Measurements from ENCODE around the gene DOLPP1. TPM values are rescaled to one million over a fixed set of nuclear protein-coding genes. Genes with fewer than 3 reads are reported as not detected.

The DOLPP1 gene
- total and polyA plus RNA-seq, 2 of the 13 experiments (the other 11 are each of a cell fraction or from before 2014, with no cell fraction given) = 21.0 to 34.1 TPM

GRCh38 chr9:129084087-129084486, 3.2 kb downstream of the DOLPP1 start:
- peaks cover 36% of the 10 kb centered on the region for H3K79me2 ChIP-seq (ENCODE audit: insufficient read depth, low read length)
- ATAC-seq = no peak
- H3K36me3 ChIP-seq (replicated peaks in 1 of 2; ENCODE audit: control insufficient read depth in 1 of 2, insufficient read depth in 2 of 2, low read length in 2 of 2) = peaks cover 13 to 34% of the 10 kb centered on the region in 2 experiments
- peak overlapping the region; percentile 20 for H3K27ac ChIP-seq (ENCODE audit: extremely low read length, insufficient read depth, low read length)
- in situ Hi-C loops (cut with HindIII; ENCODE audit: extremely low pct_ligation_motif_present, low pct_unique_long_range_greater_than_20kb) (no loop called here), intact Hi-C loops (cut with micrococcal nuclease; ENCODE audit: unreplicated experiment) (loop anchor here (5.0 kb wide), 1 partner anchor 47 kb away; the partner anchor contains the start of gene MIGA2)
- no peak overlapping the region; a peak in 1 of 6 replicates for H3K4me3 ChIP-seq (replicated peaks in 1 of 3; ENCODE audit: insufficient read depth in 1 of 3, low read depth in 2 of 3, low read length in 3 of 3)
- FAIRE-seq = no peak
- 0 out of 2 replicates have a peak overlapping the region, but pooled peaks have one; percentile 19 for H3K4me2 ChIP-seq (ENCODE audit: low read depth, low read length)
- peak overlapping the region; percentile 9; the same call in 1 of the 2 replicates for H3K9ac ChIP-seq (ENCODE audit: insufficient read depth, low read depth, low read length)
- H3K9me3 ChIP-seq (ENCODE audit: low read length) = no peaks in the 10 kb centered on the region
- H4K20me1 ChIP-seq (ENCODE audit: insufficient read depth, low read length) = no peaks in the 10 kb centered on the region
- DNase-seq (ENCODE audit: low spot score) = peak; percentile 24
- POLR2A ChIA-PET = no interaction called here
- H3K27me3 ChIP-seq (ENCODE audit: control insufficient read depth in 1 of 2, insufficient read depth in 2 of 2, low read length in 2 of 2) = no peaks in the 10 kb centered on the region
- WGBS (ENCODE audit: low lambda C conversion rate) = 67% methylated on average over 1 of the region's 7 CpGs
- no TSS peak for BruUV-seq (replicated peaks)
- H2AFZ ChIP-seq (ENCODE audit: low read length) = no peak overlapping the region
- H3K4me1 ChIP-seq (ENCODE audit: insufficient read depth, low read length) = peaks cover 42% of the 10 kb centered on the region
- CTCF ChIA-PET (ENCODE audit: low intra/inter-chr PET ratio, low total read pairs) = no interaction called here
- TF ChIP-seq, protein P1, sequence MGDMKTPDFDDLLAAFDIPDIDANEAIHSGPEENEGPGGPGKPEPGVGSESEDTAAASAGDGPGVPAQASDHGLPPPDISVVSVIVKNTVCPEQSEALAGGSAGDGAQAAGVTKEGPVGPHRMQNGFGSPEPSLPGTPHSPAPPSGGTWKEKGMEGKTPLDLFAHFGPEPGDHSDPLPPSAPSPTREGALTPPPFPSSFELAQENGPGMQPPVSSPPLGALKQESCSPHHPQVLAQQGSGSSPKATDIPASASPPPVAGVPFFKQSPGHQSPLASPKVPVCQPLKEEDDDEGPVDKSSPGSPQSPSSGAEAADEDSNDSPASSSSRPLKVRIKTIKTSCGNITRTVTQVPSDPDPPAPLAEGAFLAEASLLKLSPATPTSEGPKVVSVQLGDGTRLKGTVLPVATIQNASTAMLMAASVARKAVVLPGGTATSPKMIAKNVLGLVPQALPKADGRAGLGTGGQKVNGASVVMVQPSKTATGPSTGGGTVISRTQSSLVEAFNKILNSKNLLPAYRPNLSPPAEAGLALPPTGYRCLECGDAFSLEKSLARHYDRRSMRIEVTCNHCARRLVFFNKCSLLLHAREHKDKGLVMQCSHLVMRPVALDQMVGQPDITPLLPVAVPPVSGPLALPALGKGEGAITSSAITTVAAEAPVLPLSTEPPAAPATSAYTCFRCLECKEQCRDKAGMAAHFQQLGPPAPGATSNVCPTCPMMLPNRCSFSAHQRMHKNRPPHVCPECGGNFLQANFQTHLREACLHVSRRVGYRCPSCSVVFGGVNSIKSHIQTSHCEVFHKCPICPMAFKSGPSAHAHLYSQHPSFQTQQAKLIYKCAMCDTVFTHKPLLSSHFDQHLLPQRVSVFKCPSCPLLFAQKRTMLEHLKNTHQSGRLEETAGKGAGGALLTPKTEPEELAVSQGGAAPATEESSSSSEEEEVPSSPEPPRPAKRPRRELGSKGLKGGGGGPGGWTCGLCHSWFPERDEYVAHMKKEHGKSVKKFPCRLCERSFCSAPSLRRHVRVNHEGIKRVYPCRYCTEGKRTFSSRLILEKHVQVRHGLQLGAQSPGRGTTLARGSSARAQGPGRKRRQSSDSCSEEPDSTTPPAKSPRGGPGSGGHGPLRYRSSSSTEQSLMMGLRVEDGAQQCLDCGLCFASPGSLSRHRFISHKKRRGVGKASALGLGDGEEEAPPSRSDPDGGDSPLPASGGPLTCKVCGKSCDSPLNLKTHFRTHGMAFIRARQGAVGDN (CRISPR knock-in tag; IDR thresholded peaks at IDR 0.05) = peak; percentile 30; the same call in 1 of the 2 replicates
- no peak for TF ChIP-seq ONECUT2 (CRISPR knock-in tag; IDR thresholded peaks at IDR 0.05)
- TF ChIP-seq YEATS2 (CRISPR knock-in tag; IDR thresholded peaks at IDR 0.05; ENCODE audit: borderline replicate concordance) = no peak
- TF ChIP-seq RCOR2 (CRISPR knock-in tag; IDR thresholded peaks at IDR 0.05) = 0 out of 2 replicates have a peak, but pooled peaks have one; percentile 65
- TF ChIP-seq, protein P2, sequence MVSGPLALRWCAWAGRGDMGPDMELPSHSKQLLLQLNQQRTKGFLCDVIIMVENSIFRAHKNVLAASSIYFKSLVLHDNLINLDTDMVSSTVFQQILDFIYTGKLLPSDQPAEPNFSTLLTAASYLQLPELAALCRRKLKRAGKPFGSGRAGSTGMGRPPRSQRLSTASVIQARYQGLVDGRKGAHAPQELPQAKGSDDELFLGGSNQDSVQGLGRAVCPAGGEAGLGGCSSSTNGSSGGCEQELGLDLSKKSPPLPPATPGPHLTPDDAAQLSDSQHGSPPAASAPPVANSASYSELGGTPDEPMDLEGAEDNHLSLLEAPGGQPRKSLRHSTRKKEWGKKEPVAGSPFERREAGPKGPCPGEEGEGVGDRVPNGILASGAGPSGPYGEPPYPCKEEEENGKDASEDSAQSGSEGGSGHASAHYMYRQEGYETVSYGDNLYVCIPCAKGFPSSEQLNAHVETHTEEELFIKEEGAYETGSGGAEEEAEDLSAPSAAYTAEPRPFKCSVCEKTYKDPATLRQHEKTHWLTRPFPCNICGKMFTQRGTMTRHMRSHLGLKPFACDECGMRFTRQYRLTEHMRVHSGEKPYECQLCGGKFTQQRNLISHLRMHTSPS (CRISPR knock-in tag; IDR thresholded peaks at IDR 0.05; ENCODE audit: low read depth) = no peak
- no peak for TF ChIP-seq ZNF691 (CRISPR knock-in tag; IDR thresholded peaks at IDR 0.05; ENCODE audit: borderline replicate concordance, low read depth)
- no peak for TF ChIP-seq KAT8 (CRISPR knock-in tag; IDR thresholded peaks at IDR 0.05)
- TF ChIP-seq ZNF160 (CRISPR knock-in tag; IDR thresholded peaks at IDR 0.05) = no peak
- TF ChIP-seq, protein P3, sequence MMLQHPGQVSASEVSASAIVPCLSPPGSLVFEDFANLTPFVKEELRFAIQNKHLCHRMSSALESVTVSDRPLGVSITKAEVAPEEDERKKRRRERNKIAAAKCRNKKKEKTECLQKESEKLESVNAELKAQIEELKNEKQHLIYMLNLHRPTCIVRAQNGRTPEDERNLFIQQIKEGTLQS (CRISPR knock-in tag; IDR thresholded peaks at IDR 0.05) = no peak
- no peak for TF ChIP-seq RFX1 (IDR thresholded peaks at IDR 0.05)
- no peak for TF ChIP-seq MED8 (CRISPR knock-in tag; IDR thresholded peaks at IDR 0.05; ENCODE audit: insufficient replicate concordance)
- no peak for TF ChIP-seq SAFB2 (CRISPR knock-in tag; IDR thresholded peaks at IDR 0.05; ENCODE audit: borderline replicate concordance, low read depth)
- no peak for TF ChIP-seq CBFB (CRISPR knock-in tag; IDR thresholded peaks at IDR 0.05)
- TF ChIP-seq NR3C1 (CRISPR knock-in tag; IDR thresholded peaks at IDR 0.05) = no peak
- no peak for TF ChIP-seq YEATS4 (CRISPR knock-in tag; IDR thresholded peaks at IDR 0.05; ENCODE audit: borderline replicate concordance)
- TF ChIP-seq SAP130 (CRISPR knock-in tag; IDR thresholded peaks at IDR 0.05; ENCODE audit: low read depth) = no peak
- TF ChIP-seq ZNF644 (CRISPR knock-in tag; IDR thresholded peaks at IDR 0.05; ENCODE audit: low read depth) = no peak
- TF ChIP-seq ZNF629 (CRISPR knock-in tag; conservative IDR thresholded peaks at IDR 0.05) = peak; percentile 90
- TF ChIP-seq ESRRA (CRISPR knock-in tag; IDR thresholded peaks at IDR 0.05; ENCODE audit: low read depth) = peak; percentile 60; the same call in 1 of the 2 replicates
- no peak for TF ChIP-seq FOSL1 (CRISPR knock-in tag; IDR thresholded peaks at IDR 0.05; ENCODE audit: borderline replicate concordance)

All from HepG2 (cell line).